Measurements from ENCODE around the gene ZNF365. TPM values are rescaled to one million over a fixed set of nuclear protein-coding genes. Genes with fewer than 3 reads are reported as not detected.
A peak's percentile ranks its signal among the peaks of the same experiment; 100 is the strongest.
"Not testable (repeated sequence)": the region's sequence is repeated elsewhere in the genome, so short reads cannot be mapped to it uniquely, and the experiment has no call there.

The ZNF365 gene
- total RNA-seq, 2 donors from 2014 or later = 1.8 to 3.7 TPM

GRCh38 chr10:62376071-62377025, 2.2 kb downstream of the ZNF365 start:
- DNase-seq (no peak), ATAC-seq (no peak)
- intact Hi-C loops (cut with DNase I) = no loop called here

DNA sequence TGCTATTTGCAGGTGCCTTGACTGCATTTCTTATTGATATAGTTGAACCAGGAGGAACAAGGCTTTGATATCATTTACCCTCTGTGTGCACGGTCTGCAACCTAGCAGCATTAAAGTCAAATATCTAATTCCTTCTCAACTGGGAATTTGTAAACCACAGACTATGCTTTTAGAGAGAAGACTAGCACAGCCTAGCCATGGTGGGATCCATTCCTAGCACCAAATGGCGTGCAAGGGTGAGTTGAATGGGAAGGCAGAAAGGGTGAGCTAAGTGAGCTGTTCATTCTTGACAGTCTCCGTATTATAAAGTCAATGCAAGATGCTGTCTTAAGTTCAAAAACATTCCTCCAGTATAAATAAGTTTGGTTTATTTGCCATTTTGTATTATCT, 2.9 kb downstream of the ZNF365 start:
- DNase-seq = no peak
- intact Hi-C loops (cut with DNase I) = no loop called here
- no peak for ATAC-seq

DNA sequence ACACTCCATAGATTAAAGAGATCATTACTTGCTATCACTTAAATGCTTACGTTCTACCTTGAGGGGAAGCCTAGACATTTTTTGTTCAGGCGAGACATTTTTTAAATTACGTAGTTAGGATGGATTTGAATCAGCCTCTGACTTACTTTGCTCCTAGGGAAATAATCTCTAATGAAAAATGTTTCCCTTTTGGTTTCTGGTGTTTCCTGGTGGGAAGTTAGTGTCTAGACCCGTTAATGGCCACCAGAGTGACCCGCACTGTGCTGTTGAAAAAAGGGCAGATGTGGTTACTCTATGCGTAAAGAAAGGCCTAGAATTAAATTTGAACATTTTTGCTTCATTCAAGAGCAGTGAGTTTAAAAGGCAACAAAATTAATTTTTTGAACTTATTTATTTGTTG, 3.8 kb downstream of the ZNF365 start:
- intact Hi-C loops (cut with DNase I) = no loop called here
- DNase-seq = no peak
- ATAC-seq = no peak

- DNase-seq; ATAC-seq; intact Hi-C loops (cut with DNase I): not testable (repeated sequence)
These were observed 4.7 kb downstream of the ZNF365 start for GRCh38 chr10:62378877-62379276.

DNA sequence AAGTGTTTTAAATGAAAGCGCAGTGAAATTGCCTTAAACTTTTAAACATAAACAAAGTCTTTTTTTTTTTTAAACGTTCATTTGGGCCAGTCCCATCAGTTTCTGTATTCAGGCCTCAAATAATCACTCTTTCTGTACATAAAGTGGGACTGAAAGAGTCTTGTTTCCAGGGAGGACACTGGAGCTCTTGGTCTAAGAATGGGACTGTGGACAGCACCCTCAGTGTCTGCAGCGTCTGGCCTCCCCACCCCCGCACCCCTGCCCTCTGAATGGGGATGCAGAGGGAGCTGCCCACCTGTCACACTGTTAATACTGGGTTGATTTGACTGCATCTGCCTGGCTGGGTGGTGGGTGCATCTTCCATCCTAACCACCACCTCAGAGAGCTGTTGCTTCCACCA, 5.2 kb downstream of the ZNF365 start:
- intact Hi-C loops (cut with DNase I) = no loop called here
- no peak for DNase-seq
- ATAC-seq = no peak

DNA sequence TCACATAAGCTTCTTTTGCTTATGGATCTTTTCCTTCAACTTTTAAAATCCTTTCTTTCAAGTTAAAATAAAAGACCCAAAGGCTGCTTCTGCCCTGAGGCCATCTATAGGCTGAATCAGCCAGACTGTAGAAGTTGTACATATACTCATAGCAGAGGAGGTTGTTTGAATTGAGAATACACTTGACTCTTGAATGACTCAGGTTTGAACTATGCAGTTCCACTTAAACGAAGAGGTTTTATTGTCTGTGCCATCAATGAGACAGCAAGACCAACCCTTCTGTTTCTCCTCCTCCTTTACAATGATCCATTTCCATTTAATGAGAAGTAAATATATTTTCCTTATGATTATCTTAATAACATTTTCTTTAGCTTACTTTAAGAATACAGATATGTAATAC, 5.8 kb downstream of the ZNF365 start:
- intact Hi-C loops (cut with DNase I) = no loop called here
- DNase-seq (no peak), ATAC-seq (peak in 1 of 2 donors; percentile 40)

GRCh38 chr10:62381385-62382102, 7.4 kb downstream of the ZNF365 start:
- intact Hi-C loops (cut with DNase I) = no loop called here
- peak; percentile 67 to 74 for ATAC-seq
- DNase-seq = peak; percentile 23

DNA sequence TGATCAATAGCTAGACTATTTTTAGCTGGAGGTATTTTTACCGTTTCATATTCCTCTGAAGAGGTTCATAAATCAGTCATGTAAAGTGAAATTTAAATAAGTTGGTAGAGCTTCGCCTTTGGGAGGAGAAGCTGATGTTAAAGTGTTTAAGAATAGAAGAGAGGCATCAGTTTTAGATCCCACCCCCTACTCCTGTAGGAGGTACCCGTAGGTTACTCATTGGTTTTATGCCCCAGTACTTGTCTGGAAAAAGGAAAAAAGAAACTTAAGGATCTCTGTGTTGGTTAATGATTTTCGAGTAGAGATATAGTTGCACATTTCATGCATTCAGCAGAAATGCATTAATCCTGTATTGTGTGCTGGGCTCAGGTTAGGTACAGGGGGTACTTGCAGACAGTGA, 8.7 kb downstream of the ZNF365 start:
- intact Hi-C loops (cut with DNase I) = no loop called here
- ATAC-seq = no peak
- DNase-seq = no peak

- peak; percentile 66 to 67 for ATAC-seq
- intact Hi-C loops (cut with DNase I) = no loop called here
- no peak for DNase-seq
These were observed 9.9 kb downstream of the ZNF365 start for GRCh38 chr10:62384057-62384446.

GRCh38 chr10:62384447-62385081, 10.4 kb downstream of the ZNF365 start:
- intact Hi-C loops (cut with DNase I) = no loop called here
- no peak for ATAC-seq
- no peak for DNase-seq

- no peak for DNase-seq
- intact Hi-C loops (cut with DNase I) = no loop called here
- ATAC-seq = no peak
These were observed 12.5 kb downstream of the ZNF365 start for GRCh38 chr10:62386356-62387320.

DNA sequence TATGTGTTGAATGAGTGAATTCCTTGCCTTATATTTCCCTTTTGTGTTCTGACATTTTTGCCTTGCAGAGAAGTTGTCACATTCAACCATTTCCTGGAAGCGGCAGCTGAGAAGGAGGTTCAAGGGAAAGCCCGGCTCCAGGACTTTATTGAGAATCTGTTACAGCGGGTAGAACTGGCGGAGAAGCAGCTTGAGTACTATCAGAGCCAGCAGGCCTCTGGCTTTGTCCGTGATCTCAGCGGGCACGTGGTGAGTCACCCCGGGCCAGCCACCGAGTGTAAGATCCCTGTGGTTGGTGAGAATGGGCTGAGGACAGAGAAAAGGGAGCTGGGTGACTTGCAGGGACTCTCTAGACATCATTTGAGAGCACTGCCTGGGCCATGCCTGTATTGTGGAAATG, 14.2 kb downstream of the ZNF365 start:
- ATAC-seq (no peak), DNase-seq (no peak)
- intact Hi-C loops (cut with DNase I) = no loop called here

GRCh38 chr10:62390497-62391176, 16.5 kb downstream of the ZNF365 start:
- intact Hi-C loops (cut with DNase I) = no loop called here
- ATAC-seq = no peak
- no peak for DNase-seq

DNA sequence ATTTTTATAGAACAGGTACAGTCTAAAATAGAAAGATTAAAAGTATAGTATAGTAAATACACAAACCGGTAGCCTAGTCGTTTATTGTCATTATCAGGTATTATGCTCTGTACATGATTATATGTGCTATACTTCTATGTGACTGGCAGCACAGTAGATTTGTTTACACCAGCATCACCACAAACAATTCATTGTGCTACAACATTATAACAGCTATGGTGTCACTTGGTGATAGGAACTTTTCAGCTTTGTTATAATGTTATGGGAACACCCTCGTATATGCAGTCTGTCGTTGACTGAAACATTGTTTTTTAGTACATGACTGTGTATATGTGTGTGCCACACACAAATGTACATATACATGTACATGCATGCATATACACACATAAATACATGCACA, 19.1 kb downstream of the ZNF365 start:
- DNase-seq = no peak
- no peak for ATAC-seq
- intact Hi-C loops (cut with DNase I) = no loop called here

GRCh38 chr10:62394556-62395018, 20.4 kb downstream of the ZNF365 start:
- no peak for ATAC-seq
- DNase-seq = no peak
- intact Hi-C loops (cut with DNase I) = loop anchor here in 1 of 2 donors (5.0 kb wide), 1 partner anchor 132 kb away; no protein-coding TSS in a partner anchor

- intact Hi-C loops (cut with DNase I) = loop anchor here in 1 of 2 donors (5.0 kb wide), 1 partner anchor 134 kb away; no protein-coding TSS in a partner anchor
- ATAC-seq = no peak
- DNase-seq = no peak
These were observed 21.7 kb downstream of the ZNF365 start for GRCh38 chr10:62395892-62396291.

GRCh38 chr10:62396864-62397263, 22.7 kb downstream of the ZNF365 start:
- intact Hi-C loops (cut with DNase I) = loop anchor here in 1 of 2 donors (5.0 kb wide), 1 partner anchor 135 kb away; no protein-coding TSS in a partner anchor
- ATAC-seq (no peak), DNase-seq (no peak)

DNA sequence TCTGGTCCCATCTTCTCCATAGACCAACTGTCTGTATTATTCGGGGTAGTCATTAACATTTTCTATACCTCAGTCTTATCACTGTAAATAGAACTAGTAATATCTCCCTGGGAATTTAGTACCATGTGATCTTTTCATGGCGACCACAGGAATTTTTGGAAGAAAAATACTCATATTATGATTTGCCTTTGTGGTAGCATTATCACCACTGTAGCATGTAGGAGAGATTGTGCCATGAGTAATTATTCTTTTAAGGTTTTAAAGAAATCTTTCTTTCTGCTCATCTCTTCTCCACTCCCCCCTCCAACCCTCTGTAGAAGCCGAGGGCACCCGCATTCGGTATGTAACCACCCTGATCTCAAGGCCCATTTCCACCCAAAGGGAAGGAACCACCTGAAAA, 25.0 kb downstream of the ZNF365 start:
- no peak for ATAC-seq
- no peak for DNase-seq
- intact Hi-C loops (cut with DNase I) = loop anchor here in 1 of 2 donors (5.0 kb wide), 1 partner anchor 137 kb away; no protein-coding TSS in a partner anchor
